Hematopoietic multipotent progenitor cell treated with erythropoietin and hydrocortisone succinate and interleukin-3 and kit ligand, for 6 days (in vitro differentiated cells): Measurements from ENCODE around the gene SLC38A9.

ENCODE experiments used
- DNase-seq: peaks from one replicate; pipeline ENCODE4 v3.0.0-alpha.2; 2015

Gene SLC38A9

GRCh38 chr5:55577353-55578060 lies 134.6 kb downstream of the SLC38A9 start:
- no peak for DNase-seq

GRCh38 chr5:55576661-55577060 lies 135.5 kb downstream of the SLC38A9 start:
- DNase-seq = no peak
